H1 (cell line): ENCODE data around the gene OSTF1.

Source experiments
- EP300 ChIP-seq, 2 experiments: IDR thresholded peaks; 1 replicate in 1 of 2; 2 replicates in 1 of 2; pipeline ENCODE4 v1.6.1; 2011 to 2012; ENCODE audit warnings: low read depth in 2 of 2, low read length in 2 of 2, mild to moderate bottlenecking in 2 of 2, borderline replicate concordance in 1 of 2, inconsistent platforms in 1 of 2, moderate library complexity in 1 of 2
- JUND ChIP-seq: IDR thresholded peaks from 2 replicates; pipeline ENCODE4 v1.6.1; 2011; ENCODE audit warnings: mild to moderate bottlenecking, improper control_type of control experiment, low read length
- MAFK ChIP-seq: IDR thresholded peaks from 2 replicates; pipeline ENCODE4 v1.6.1; 2012; ENCODE audit warnings: low read depth, mild to moderate bottlenecking, improper control_type of control experiment, low read length
- RNF2 ChIP-seq: fragments of 200-900, 300-1000 bp; sonication (generic); IDR thresholded peaks from 2 replicates; pipeline ENCODE4 v1.7.1; 2016; ENCODE audit warnings: borderline replicate concordance, low read depth, mild to moderate bottlenecking, antibody characterized with exemption, low read length; ENCODE audit not compliant: poor library complexity, severe bottlenecking; ENCODE audit errors: missing control alignments
- TF ChIP-seq, protein P1 (sequence below), 3 experiments: IDR thresholded peaks; 1 replicate in 2 of 3; 2 replicates in 1 of 3; pipeline versions ENCODE4 v1.5.1 to v1.6.1; 2011; ENCODE audit warnings: low read length in 3 of 3, mild to moderate bottlenecking in 3 of 3, inconsistent platforms in 2 of 3, low read depth in 1 of 3, moderate library complexity in 1 of 3; ENCODE audit not compliant: insufficient read depth in 1 of 3; ENCODE audit errors: control extremely low read depth in 1 of 3

DNA sequence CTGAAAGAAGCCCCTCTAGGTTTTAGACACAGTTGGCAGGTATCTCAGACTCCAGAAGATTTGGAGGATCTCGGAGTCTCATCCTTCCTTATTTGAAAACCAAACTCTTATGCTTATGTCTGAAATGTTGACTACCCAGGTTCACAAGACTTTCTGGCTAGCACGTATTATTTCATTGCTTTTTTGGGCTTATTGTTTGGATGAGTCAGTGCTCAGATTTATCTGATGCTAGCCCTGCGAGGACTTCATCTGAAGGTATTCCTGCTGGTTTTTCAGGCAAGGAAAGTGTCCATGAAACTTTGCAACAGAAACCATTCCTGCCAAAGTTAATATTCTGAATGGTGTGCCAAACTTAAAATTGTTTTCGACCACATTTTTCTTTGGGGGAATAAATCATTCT lies 8.5 kb downstream of the OSTF1 start:
- TF ChIP-seq MAFK, result no peak
- TF ChIP-seq, protein P1, sequence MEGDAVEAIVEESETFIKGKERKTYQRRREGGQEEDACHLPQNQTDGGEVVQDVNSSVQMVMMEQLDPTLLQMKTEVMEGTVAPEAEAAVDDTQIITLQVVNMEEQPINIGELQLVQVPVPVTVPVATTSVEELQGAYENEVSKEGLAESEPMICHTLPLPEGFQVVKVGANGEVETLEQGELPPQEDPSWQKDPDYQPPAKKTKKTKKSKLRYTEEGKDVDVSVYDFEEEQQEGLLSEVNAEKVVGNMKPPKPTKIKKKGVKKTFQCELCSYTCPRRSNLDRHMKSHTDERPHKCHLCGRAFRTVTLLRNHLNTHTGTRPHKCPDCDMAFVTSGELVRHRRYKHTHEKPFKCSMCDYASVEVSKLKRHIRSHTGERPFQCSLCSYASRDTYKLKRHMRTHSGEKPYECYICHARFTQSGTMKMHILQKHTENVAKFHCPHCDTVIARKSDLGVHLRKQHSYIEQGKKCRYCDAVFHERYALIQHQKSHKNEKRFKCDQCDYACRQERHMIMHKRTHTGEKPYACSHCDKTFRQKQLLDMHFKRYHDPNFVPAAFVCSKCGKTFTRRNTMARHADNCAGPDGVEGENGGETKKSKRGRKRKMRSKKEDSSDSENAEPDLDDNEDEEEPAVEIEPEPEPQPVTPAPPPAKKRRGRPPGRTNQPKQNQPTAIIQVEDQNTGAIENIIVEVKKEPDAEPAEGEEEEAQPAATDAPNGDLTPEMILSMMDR (IDR thresholded peaks at IDR 0.05; ENCODE audit: control extremely low read depth in 1 of 3, insufficient read depth in 1 of 3, low read depth in 1 of 3, low read length in 3 of 3), result no peak
- TF ChIP-seq EP300 (IDR thresholded peaks at IDR 0.05; ENCODE audit: borderline replicate concordance in 1 of 2, low read depth in 2 of 2, low read length in 2 of 2), result no peak
- no peak for TF ChIP-seq JUND
- no peak for TF ChIP-seq RNF2
